H1 (cell line): ENCODE results near the gene OR2T5. TPM values are rescaled to one million over a fixed set of nuclear protein-coding genes. Genes with fewer than 3 reads are reported as not detected.
"Not testable (repeated sequence)": the region's sequence is repeated elsewhere in the genome, so short reads cannot be mapped to it uniquely, and the experiment has no call there.

Experiments used
- CTCF ChIA-PET: fragments of 300-600 bp; sonication (Branson Sonifier 250); formaldehyde crosslinking; loops from one replicate; lab custom pipeline; 2021; ENCODE audit not compliant: partially characterized antibody; lab: Charles Lee
- POLR2A ChIA-PET: fragments of 300-600 bp; sonication (Branson Sonifier 250); formaldehyde crosslinking; loops from one replicate; lab custom pipeline; 2021; ENCODE audit warnings: inconsistent platforms; ENCODE audit not compliant: partially characterized antibody; lab: Charles Lee
- DNase-seq, 2 experiments: peaks; one replicate each; pipeline versions ENCODE4 v3.0.0 to v3.0.0-alpha.2; 2010 to 2022; ENCODE audit warnings: low spot score in 2 of 2, low read depth in 1 of 2, mixed read lengths in 1 of 2
- FAIRE-seq: peaks from 2 replicates; lab custom pipeline; 2011; peaks lifted over from hg19 to GRCh38; lab: Jason Lieb, UNC
- H2AFZ ChIP-seq: 2 replicates; pipeline ENCODE4 v1.8.1; 2012; ENCODE audit warnings: low read length, inconsistent platforms
- H2AK5ac ChIP-seq: 2 replicates; pipeline ENCODE4 v1.6.1; 2013; ENCODE audit warnings: low read depth, low read length
- H2BK120ac ChIP-seq: replicated peaks from 2 replicates; pipeline ENCODE3; 2013; ENCODE audit warnings: low read depth, low read length, inconsistent platforms
- H2BK12ac ChIP-seq: 2 replicates; pipeline ENCODE4 v1.6.1; 2013; ENCODE audit warnings: low read depth, low read length
- H2BK15ac ChIP-seq: 2 replicates; pipeline ENCODE4 v1.6.1; 2013; ENCODE audit warnings: low read length
- H2BK20ac ChIP-seq: 2 replicates; pipeline ENCODE4 v1.6.1; 2013; ENCODE audit warnings: low read length
- H2BK5ac ChIP-seq: 2 replicates; pipeline ENCODE4 v1.6.1; 2013; ENCODE audit warnings: low read depth, low read length
- H3K14ac ChIP-seq: 2 replicates; pipeline ENCODE4 v1.6.1; 2013; ENCODE audit warnings: inconsistent platforms; ENCODE audit not compliant: insufficient read length
- H3K18ac ChIP-seq: 2 replicates; pipeline ENCODE4 v1.6.1; 2013; ENCODE audit warnings: low read length; ENCODE audit errors: extremely low read depth
- H3K23ac ChIP-seq: 2 replicates; pipeline ENCODE4 v1.6.1; 2013; ENCODE audit warnings: inconsistent platforms; ENCODE audit not compliant: insufficient read length
- H3K23me2 ChIP-seq: 2 replicates; pipeline ENCODE4 v1.6.1; 2013; ENCODE audit warnings: low read depth, low read length
- H3K27ac ChIP-seq: 2 replicates; pipeline ENCODE4 v1.6.1; 2011; ENCODE audit warnings: low read depth, low read length, inconsistent platforms
- H3K27me3 ChIP-seq, 4 experiments: replicated peaks in 1 of 4; 1 replicate in 1 of 4; 2 replicates in 3 of 4; pipeline versions ENCODE4 v1.6.1 to v1.8.1; 2011 to 2013; ENCODE audit warnings: low read length in 3 of 4, mild to moderate bottlenecking in 3 of 4, inconsistent platforms in 2 of 4, mixed read lengths in 2 of 4, moderate library complexity in 1 of 4; ENCODE audit not compliant: control insufficient read depth in 3 of 4, insufficient read depth in 3 of 4; ENCODE audit errors: extremely low read depth in 1 of 4
- H3K36me3 ChIP-seq, 4 experiments: 2 replicates each; pipeline versions ENCODE4 v1.6.1 to v1.8.1; 2011 to 2013; ENCODE audit warnings: mild to moderate bottlenecking in 4 of 4, low read length in 3 of 4, moderate library complexity in 2 of 4, control low read depth in 1 of 4, inconsistent platforms in 1 of 4; ENCODE audit not compliant: insufficient read depth in 4 of 4, control insufficient read depth in 2 of 4
- H3K4ac ChIP-seq: replicated peaks from 2 replicates; pipeline ENCODE3; 2013; ENCODE audit warnings: low read length, low read depth, mixed read lengths, inconsistent platforms; ENCODE audit not compliant: insufficient read length
- H3K4me1 ChIP-seq, 4 experiments: replicated peaks in 1 of 4; 1 replicate in 1 of 4; 2 replicates in 3 of 4; pipeline versions ENCODE4 v1.6.1 to v1.8.1; 2011 to 2013; ENCODE audit warnings: low read length in 3 of 4, inconsistent platforms in 2 of 4, mixed read lengths in 1 of 4; ENCODE audit not compliant: insufficient read depth in 4 of 4, control insufficient read depth in 3 of 4
- H3K4me2 ChIP-seq, 2 experiments: 2 replicates each; pipeline versions ENCODE4 v1.6.1 to v1.8.1; 2011 to 2013; ENCODE audit warnings: low read depth in 2 of 2, low read length in 2 of 2, control low read depth in 1 of 2, inconsistent platforms in 1 of 2, mild to moderate bottlenecking in 1 of 2; ENCODE audit not compliant: insufficient read depth in 1 of 2
- H3K4me3 ChIP-seq, 4 experiments: fragments of 200-600, 300-600 bp in 1 of 4; sonication (generic), shearing (Covaris generic), sonication (Bioruptor Twin) in 1 of 4; 2 replicates each; pipeline versions ENCODE4 v1.5.1 to v1.8.1; 2011 to 2016; ENCODE audit warnings: low read length in 4 of 4, low read depth in 3 of 4, control low read depth in 2 of 4, inconsistent platforms in 2 of 4, mild to moderate bottlenecking in 2 of 4, mixed read lengths in 1 of 4, moderate library complexity in 1 of 4; ENCODE audit not compliant: insufficient read depth in 2 of 4; ENCODE audit errors: extremely low read depth in 1 of 4
- H3K56ac ChIP-seq: replicated peaks from 2 replicates; pipeline ENCODE3; 2013; ENCODE audit warnings: low read depth, mild to moderate bottlenecking, mixed read lengths, low read length, inconsistent platforms; ENCODE audit not compliant: insufficient read length
- H3K79me1 ChIP-seq: 2 replicates; pipeline ENCODE4 v1.6.1; 2013; ENCODE audit warnings: low read depth, low read length, control low read depth
- H3K79me2 ChIP-seq, 2 experiments: 2 replicates each; pipeline versions ENCODE4 v1.6.1 to v1.8.1; 2012 to 2013; ENCODE audit warnings: low read length in 2 of 2, mild to moderate bottlenecking in 2 of 2, inconsistent platforms in 1 of 2; ENCODE audit not compliant: insufficient read depth in 2 of 2, control insufficient read depth in 1 of 2
- H3K9ac ChIP-seq, 4 experiments: replicated peaks in 1 of 4; 1 replicate in 1 of 4; 2 replicates in 3 of 4; pipeline versions ENCODE4 v1.6.1 to v1.8.1; 2011 to 2013; ENCODE audit warnings: low read depth in 3 of 4, low read length in 3 of 4, control low read depth in 2 of 4, mild to moderate bottlenecking in 2 of 4, moderate library complexity in 2 of 4, inconsistent platforms in 1 of 4; ENCODE audit errors: extremely low read depth in 1 of 4
- H3K9me3 ChIP-seq, 2 experiments: 2 replicates each; pipeline versions ENCODE4 v1.6.1 to v1.8.1; 2012 to 2013; ENCODE audit warnings: mild to moderate bottlenecking in 2 of 2, moderate library complexity in 2 of 2, control low read depth in 1 of 2, inconsistent platforms in 1 of 2, low read depth in 1 of 2, low read length in 1 of 2, mixed read lengths in 1 of 2; ENCODE audit not compliant: insufficient read depth in 2 of 2
- H4K20me1 ChIP-seq, 2 experiments: replicated peaks in 1 of 2; 2 replicates each; pipeline versions ENCODE3 to v1.8.1; 2011 to 2013; ENCODE audit warnings: inconsistent platforms in 2 of 2, low read length in 2 of 2, mild to moderate bottlenecking in 1 of 2; ENCODE audit not compliant: insufficient read depth in 2 of 2, control insufficient read depth in 1 of 2
- H4K5ac ChIP-seq: 2 replicates; pipeline ENCODE4 v1.6.1; 2013; ENCODE audit warnings: low read length, low read depth, mixed read lengths, inconsistent platforms; ENCODE audit not compliant: insufficient read length
- H4K8ac ChIP-seq: 2 replicates; pipeline ENCODE4 v1.8.0; 2013; ENCODE audit warnings: mild to moderate bottlenecking, moderate library complexity, low read length, inconsistent platforms; ENCODE audit not compliant: insufficient read depth; ENCODE audit errors: extremely low read depth
- H4K91ac ChIP-seq: replicated peaks from 2 replicates; pipeline ENCODE3; 2013; ENCODE audit warnings: low read length, mixed read lengths, inconsistent platforms; ENCODE audit not compliant: insufficient read length
- WGBS, 2 experiments: shearing (Covaris generic) in 1 of 2; methylation state at CpG; one replicate each; pipeline versions ENCODE4 v1.1.6 to v1.1.7; 2013 to 2015; ENCODE audit warnings: low lambda C conversion rate in 2 of 2, mixed read lengths in 2 of 2, inconsistent platforms in 1 of 2, low coverage in 1 of 2, missing lambda C conversion rate in 1 of 2; ENCODE audit not compliant: insufficient replicate concordance in 2 of 2, insufficient coverage in 1 of 2, insufficient read length in 1 of 2; ENCODE audit errors: extremely low coverage in 1 of 2, missing lambda C conversion rate in 1 of 2; 5-methylcytosine and 5-hydroxymethylcytosine counted together
- polyA plus RNA-seq, 7 experiments: library from polyadenylated mRNA; depleted of rRNA in 3 of 7; stranded (reverse) in 5 of 7; unstranded in 2 of 7; fragments of >200 nt in 5 of 7; fragments of 200-250 nt in 2 of 7; gene quantifications; 1 replicate in 5 of 7; 2 replicates in 1 of 7; 4 replicates in 1 of 7; pipeline versions ENCODE4 v1.2.1 to v1.2.3, GENCODE V29; 2011 to 2013; ENCODE audit warnings: missing spikeins in 2 of 7, mixed read lengths in 2 of 7
- total RNA-seq: library from RNA; stranded (reverse); fragmentation: NEBNext Ultra II Directional; extraction: Animal tissue kit (Norgen Biotek cat#: 25700); gene quantifications from 2 replicates; pipeline ENCODE4 v1.2.1, GENCODE V29; 2021

OR2T5 gene
- total and polyA plus RNA-seq, 2 of the 8 experiments (the other 6 are each of a cell fraction or from before 2014, with no cell fraction given), result not detected

DNA sequence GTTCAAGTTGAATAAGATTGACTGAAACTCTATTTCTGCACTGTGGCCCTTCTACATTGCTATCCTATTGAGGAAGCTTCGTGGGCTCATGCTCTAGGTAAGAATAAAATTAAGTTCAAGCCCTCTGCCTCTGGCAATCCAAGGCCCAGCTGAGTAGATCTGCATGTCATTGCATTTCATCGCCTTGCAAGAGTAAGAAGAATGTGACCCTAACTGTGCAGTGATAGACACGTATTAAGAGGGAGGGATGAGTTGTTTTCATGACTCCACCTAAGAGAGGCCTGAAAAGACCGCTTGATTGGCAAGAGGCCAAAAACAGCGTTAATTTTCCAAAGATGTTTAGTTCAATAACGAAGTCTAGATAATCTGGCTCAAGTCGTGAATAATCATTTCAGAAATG, 29.3 kb upstream of the OR2T5 start:
- H3K27ac ChIP-seq, POLR2A ChIA-PET, H3K18ac ChIP-seq, H3K23ac ChIP-seq, H3K23me2 ChIP-seq, H2BK120ac ChIP-seq, H4K20me1 ChIP-seq, H2BK12ac ChIP-seq, H3K79me1 ChIP-seq, H2BK5ac ChIP-seq, H2BK20ac ChIP-seq, H3K79me2 ChIP-seq, H3K14ac ChIP-seq, H3K36me3 ChIP-seq, H4K8ac ChIP-seq, FAIRE-seq, H2BK15ac ChIP-seq, H3K9ac ChIP-seq, H3K4me2 ChIP-seq, H4K5ac ChIP-seq, H3K27me3 ChIP-seq, H4K91ac ChIP-seq, H3K56ac ChIP-seq, H2AK5ac ChIP-seq, H3K4me3 ChIP-seq, H3K4ac ChIP-seq, H3K4me1 ChIP-seq, DNase-seq, H2AFZ ChIP-seq, CTCF ChIA-PET: not testable (repeated sequence)
- peaks cover 9 to 17% of the 10 kb centered on the region in 2 experiments for H3K9me3 ChIP-seq
- 56% methylated on average over 7 of the region's 7 CpGs; no CpG with 5 or more reads in 1 of the 2 experiments for WGBS, 2 experiments
